Fibroblast of lung (primary cell): ENCODE measurements around the gene USP31.

Experiments used
- CTCF ChIP-seq, 2 donors: IDR thresholded peaks in 1 of 2; conservative IDR thresholded peaks in 1 of 2; 1 replicate in 1 of 2; 2 replicates in 1 of 2; pipeline ENCODE4 v1.5.1; 2011 to 2012; ENCODE audit warnings: low read length in 2 of 2, control low read depth in 1 of 2, inconsistent platforms in 1 of 2, low read depth in 1 of 2, mild to moderate bottlenecking in 1 of 2
- EZH2 ChIP-seq: IDR thresholded peaks from 2 replicates; pipeline ENCODE4 v1.5.1; 2012; ENCODE audit warnings: low read length, control low read depth, mild to moderate bottlenecking; ENCODE audit errors: missing control alignments

DNA sequence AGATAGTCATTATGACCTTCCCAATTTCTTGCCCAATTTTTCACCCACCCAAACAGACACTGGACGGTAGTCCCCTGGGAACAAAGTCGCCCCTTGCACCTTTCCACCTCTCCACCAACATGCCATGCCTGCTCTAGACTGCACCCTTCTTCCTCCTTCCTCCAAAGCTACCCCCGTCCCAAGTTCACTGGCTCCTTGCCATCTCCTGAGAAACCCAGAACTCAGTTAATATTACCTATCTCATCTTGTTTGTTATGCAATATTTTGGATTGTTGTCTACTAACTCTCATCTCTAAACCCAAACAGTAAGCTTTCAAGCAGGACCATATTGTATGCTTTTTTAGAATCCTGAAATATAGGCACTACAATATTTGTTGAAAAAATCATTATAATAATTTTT is 63.3 kb downstream of the USP31 start:
- TF ChIP-seq EZH2 (no peak), CTCF (conservative IDR thresholded peaks at IDR 0.05 in 1 of 2, IDR thresholded peaks at IDR 0.05 in 1 of 2; ENCODE audit: low read depth in 1 of 2, low read length in 2 of 2) (no peak)
